NCI-H774 (cell line): Measurements from ENCODE around the gene EED.
A peak's percentile ranks its signal among the peaks of the same experiment; 100 is the strongest.
"Not testable (repeated sequence)": the region's sequence is repeated elsewhere in the genome, so short reads cannot be mapped to it uniquely, and the experiment has no call there.

Experiments used
- DNase-seq: peaks from one replicate; lab custom pipeline; 2025; lab: John Stamatoyannopoulos, UW

EED gene

GRCh38 chr11:86218125-86219084 lies 26.1 kb upstream of the EED start:
- DNase-seq: peak; percentile 67

- DNase-seq: no peak
Observed at GRCh38 chr11:86219311-86220193, 25.0 kb upstream of the EED start.

- no peak for DNase-seq
Observed at GRCh38 chr11:86220653-86221052, 23.9 kb upstream of the EED start.

GRCh38 chr11:86222081-86222480 lies 22.5 kb upstream of the EED start:
- no peak for DNase-seq

GRCh38 chr11:86224575-86224974 lies 20.0 kb upstream of the EED start:
- not testable (repeated sequence) for DNase-seq

GRCh38 chr11:86225344-86225743 lies 19.2 kb upstream of the EED start:
- DNase-seq: not testable (repeated sequence)

- no peak for DNase-seq
Observed at GRCh38 chr11:86228269-86229038, 16.1 kb upstream of the EED start.

GRCh38 chr11:86229039-86229330 lies 15.6 kb upstream of the EED start:
- DNase-seq: not testable (repeated sequence)

- no peak for DNase-seq
Observed at GRCh38 chr11:86230179-86230804, 14.3 kb upstream of the EED start.

- DNase-seq: no peak
Observed at GRCh38 chr11:86230921-86231434, 13.6 kb upstream of the EED start.

- no peak for DNase-seq
Observed at GRCh38 chr11:86232556-86232955, 12.0 kb upstream of the EED start.

- no peak for DNase-seq
Observed at GRCh38 chr11:86234831-86235461, 9.6 kb upstream of the EED start.

GRCh38 chr11:86237267-86237804 lies 7.2 kb upstream of the EED start:
- no peak for DNase-seq

GRCh38 chr11:86240164-86240563 lies 4.4 kb upstream of the EED start:
- DNase-seq: no peak

- DNase-seq: no peak
Observed at GRCh38 chr11:86241956-86242535, 2.5 kb upstream of the EED start.

GRCh38 chr11:86243396-86243795 lies 1.2 kb upstream of the EED start:
- DNase-seq: no peak

GRCh38 chr11:86244063-86244521 lies 461 bp upstream of the EED start:
- DNase-seq: peak; percentile 92

- DNase-seq: no peak
Observed at GRCh38 chr11:86245369-86246292, 1.1 kb downstream of the EED start.

GRCh38 chr11:86246293-86246675 lies 1.7 kb downstream of the EED start:
- DNase-seq: no peak
